Measurements from ENCODE around the gene COTL1.

The COTL1 gene

GRCh38 chr16:84618581-84619460 is 943 bp upstream of the COTL1 start:
- no peak overlapping the region for H3K4me3 ChIP-seq (ENCODE audit: low read length)
- H3K27me3 ChIP-seq (ENCODE audit: control insufficient read depth, insufficient read depth, low read length), result no peaks in the 10 kb centered on the region
- H3K27ac ChIP-seq (ENCODE audit: low read depth, low read length), result peak overlapping the region; percentile 30
- H3K4me1 ChIP-seq (ENCODE audit: control insufficient read depth, insufficient read depth, low read length), result peaks cover 6% of the 10 kb centered on the region
- H3K9ac ChIP-seq (ENCODE audit: low read length), result no peak overlapping the region
- no peaks in the 10 kb centered on the region for H3K36me3 ChIP-seq (ENCODE audit: control insufficient read depth, insufficient read depth, low read length)

- Histone ChIP-seq H3K36me3 (ENCODE audit: control insufficient read depth, insufficient read depth, low read length) (no peaks in the 10 kb centered on the region), H3K4me1 (ENCODE audit: control insufficient read depth, insufficient read depth, low read length) (peaks cover 10% of the 10 kb centered on the region), H3K27ac (ENCODE audit: low read depth, low read length) (peak overlapping the region; percentile 68)
Observed at GRCh38 chr16:84617041-84617790, 662 bp downstream of the COTL1 start.

GRCh38 chr16:84616515-84616914 is 1.4 kb downstream of the COTL1 start:
- no peak overlapping the region for H3K27ac ChIP-seq (ENCODE audit: low read depth, low read length)
- peaks cover 16% of the 10 kb centered on the region for H3K4me1 ChIP-seq (ENCODE audit: control insufficient read depth, insufficient read depth, low read length)
- no peak overlapping the region for H3K9ac ChIP-seq (ENCODE audit: low read length)
- H3K36me3 ChIP-seq (ENCODE audit: control insufficient read depth, insufficient read depth, low read length), result no peaks in the 10 kb centered on the region
- H3K27me3 ChIP-seq (ENCODE audit: control insufficient read depth, insufficient read depth, low read length), result no peaks in the 10 kb centered on the region
- H3K4me3 ChIP-seq (ENCODE audit: low read length), result peak overlapping the region; percentile 72

More at GRCh38 chr16:84617041-84617790, 662 bp downstream of the COTL1 start:
- no peaks in the 10 kb centered on the region for H3K27me3 ChIP-seq (ENCODE audit: control insufficient read depth, insufficient read depth, low read length)
- no peak overlapping the region for H3K9ac ChIP-seq (ENCODE audit: low read length)
- peak overlapping the region; percentile 72 for H3K4me3 ChIP-seq (ENCODE audit: low read length)

GRCh38 chr16:84614968-84615813 is 2.7 kb downstream of the COTL1 start:
- Histone ChIP-seq H3K9ac (ENCODE audit: low read length) (no peak overlapping the region), H3K27ac (ENCODE audit: low read depth, low read length) (peak overlapping the region; percentile 74)

GRCh38 chr16:84614623-84614967 is 3.3 kb downstream of the COTL1 start:
- Histone ChIP-seq H3K4me3 (ENCODE audit: low read length) (peak overlapping the region; percentile 7), H3K4me1 (ENCODE audit: control insufficient read depth, insufficient read depth, low read length) (peaks cover 26% of the 10 kb centered on the region), H3K9ac (ENCODE audit: low read length) (no peak overlapping the region), H3K27ac (ENCODE audit: low read depth, low read length) (peak overlapping the region; percentile 74), H3K36me3 (ENCODE audit: control insufficient read depth, insufficient read depth, low read length) (no peaks in the 10 kb centered on the region), H3K27me3 (ENCODE audit: control insufficient read depth, insufficient read depth, low read length) (no peaks in the 10 kb centered on the region)

More at GRCh38 chr16:84614968-84615813, 2.7 kb downstream of the COTL1 start:
- Histone ChIP-seq H3K27me3 (ENCODE audit: control insufficient read depth, insufficient read depth, low read length) (no peaks in the 10 kb centered on the region), H3K4me3 (ENCODE audit: low read length) (peak overlapping the region; percentile 7), H3K4me1 (ENCODE audit: control insufficient read depth, insufficient read depth, low read length) (peaks cover 26% of the 10 kb centered on the region), H3K36me3 (ENCODE audit: control insufficient read depth, insufficient read depth, low read length) (no peaks in the 10 kb centered on the region)

- H3K27ac ChIP-seq (ENCODE audit: low read depth, low read length), result peak overlapping the region; percentile 74
- H3K4me1 ChIP-seq (ENCODE audit: control insufficient read depth, insufficient read depth, low read length), result peaks cover 26% of the 10 kb centered on the region
- no peaks in the 10 kb centered on the region for H3K36me3 ChIP-seq (ENCODE audit: control insufficient read depth, insufficient read depth, low read length)
- H3K4me3 ChIP-seq (ENCODE audit: low read length), result no peak overlapping the region
- no peaks in the 10 kb centered on the region for H3K27me3 ChIP-seq (ENCODE audit: control insufficient read depth, insufficient read depth, low read length)
- no peak overlapping the region for H3K9ac ChIP-seq (ENCODE audit: low read length)
Observed at GRCh38 chr16:84614073-84614459, 3.8 kb downstream of the COTL1 start.

GRCh38 chr16:84613408-84614072 is 4.3 kb downstream of the COTL1 start:
- Histone ChIP-seq H3K4me3 (ENCODE audit: low read length) (no peak overlapping the region), H3K36me3 (ENCODE audit: control insufficient read depth, insufficient read depth, low read length) (no peaks in the 10 kb centered on the region), H3K9ac (ENCODE audit: low read length) (no peak overlapping the region), H3K27ac (ENCODE audit: low read depth, low read length) (peak overlapping the region; percentile 74), H3K27me3 (ENCODE audit: control insufficient read depth, insufficient read depth, low read length) (no peaks in the 10 kb centered on the region), H3K4me1 (ENCODE audit: control insufficient read depth, insufficient read depth, low read length) (peaks cover 26% of the 10 kb centered on the region)

- no peaks in the 10 kb centered on the region for H3K27me3 ChIP-seq (ENCODE audit: control insufficient read depth, insufficient read depth, low read length)
- no peak overlapping the region for H3K27ac ChIP-seq (ENCODE audit: low read depth, low read length)
- peaks cover 26% of the 10 kb centered on the region for H3K4me1 ChIP-seq (ENCODE audit: control insufficient read depth, insufficient read depth, low read length)
Observed at GRCh38 chr16:84612686-84613085, 5.2 kb downstream of the COTL1 start.

GRCh38 chr16:84611041-84611440 is 6.8 kb downstream of the COTL1 start:
- Histone ChIP-seq H3K27me3 (ENCODE audit: control insufficient read depth, insufficient read depth, low read length) (no peaks in the 10 kb centered on the region), H3K27ac (ENCODE audit: low read depth, low read length) (peak overlapping the region; percentile 39), H3K36me3 (ENCODE audit: control insufficient read depth, insufficient read depth, low read length) (no peaks in the 10 kb centered on the region), H3K9ac (ENCODE audit: low read length) (no peak overlapping the region), H3K4me1 (ENCODE audit: control insufficient read depth, insufficient read depth, low read length) (peaks cover 26% of the 10 kb centered on the region), H3K4me3 (ENCODE audit: low read length) (no peak overlapping the region)

More at GRCh38 chr16:84612686-84613085, 5.2 kb downstream of the COTL1 start:
- Histone ChIP-seq H3K36me3 (ENCODE audit: control insufficient read depth, insufficient read depth, low read length) (no peaks in the 10 kb centered on the region), H3K4me3 (ENCODE audit: low read length) (no peak overlapping the region), H3K9ac (ENCODE audit: low read length) (no peak overlapping the region)

- H3K4me3 ChIP-seq (ENCODE audit: low read length), result no peak overlapping the region
- H3K36me3 ChIP-seq (ENCODE audit: control insufficient read depth, insufficient read depth, low read length), result no peaks in the 10 kb centered on the region
- no peak overlapping the region for H3K9ac ChIP-seq (ENCODE audit: low read length)
- peak overlapping the region; percentile 39 for H3K27ac ChIP-seq (ENCODE audit: low read depth, low read length)
- H3K4me1 ChIP-seq (ENCODE audit: control insufficient read depth, insufficient read depth, low read length), result peaks cover 26% of the 10 kb centered on the region
- H3K27me3 ChIP-seq (ENCODE audit: control insufficient read depth, insufficient read depth, low read length), result no peaks in the 10 kb centered on the region
Observed at GRCh38 chr16:84610376-84610775, 7.5 kb downstream of the COTL1 start.

GRCh38 chr16:84609563-84610177 is 8.2 kb downstream of the COTL1 start:
- no peaks in the 10 kb centered on the region for H3K27me3 ChIP-seq (ENCODE audit: control insufficient read depth, insufficient read depth, low read length)
- H3K9ac ChIP-seq (ENCODE audit: low read length), result no peak overlapping the region
- peaks cover 26% of the 10 kb centered on the region for H3K4me1 ChIP-seq (ENCODE audit: control insufficient read depth, insufficient read depth, low read length)
- H3K36me3 ChIP-seq (ENCODE audit: control insufficient read depth, insufficient read depth, low read length), result no peaks in the 10 kb centered on the region
- no peak overlapping the region for H3K4me3 ChIP-seq (ENCODE audit: low read length)
- no peak overlapping the region for H3K27ac ChIP-seq (ENCODE audit: low read depth, low read length)

Data from rectal smooth muscle tissue (tissue), 1 donor.